Right lung (tissue), 10 donors: Measurements from ENCODE around the gene TAPBP. TPM values are rescaled to one million over a fixed set of nuclear protein-coding genes. Genes with fewer than 3 reads are reported as not detected.
"Not testable (repeated sequence)": the region's sequence is repeated elsewhere in the genome, so short reads cannot be mapped to it uniquely, and the experiment has no call there.

Experiments
- DNase-seq, 2 donors: peaks; one replicate each; pipeline ENCODE4 v3.0.0-alpha.2; 2013
- long read RNA-seq, 8 donors: transcript quantifications; one replicate each; lab custom pipeline, GENCODE V29; 2026
- polyA plus RNA-seq, 5 donors: library from polyadenylated mRNA; unstranded; fragments of 120-200 nt; gene quantifications; one replicate each; pipeline versions ENCODE4 v1.2.1 to v1.2.3, GENCODE V29; 2013; ENCODE audit warnings: inconsistent platforms in 1 of 5, low replicate concordance in 1 of 5; ENCODE audit not compliant: insufficient read length in 5 of 5, insufficient read depth in 1 of 5

TAPBP gene
- polyA plus RNA-seq: 10 to 100 TPM; 34.2 to 59.4 (median 43.6) TPM
- long read RNA-seq, donor 1, transcript TAPBP-234 (8 exons, 3,759 nt): major isoform, 5 of 27 reads
- long read RNA-seq, donor 1, partial matches to known transcripts: 15 of 27 reads
- long read RNA-seq, donor 1, other reads (novel, unspliced or antisense): 0 of 27 reads
- long read RNA-seq, donor 2, partial matches to known transcripts: 0 of 2 reads
- long read RNA-seq, donor 2, other reads (novel, unspliced or antisense): 0 of 2 reads
- long read RNA-seq, donor 3, partial matches to known transcripts: 6 of 12 reads
- long read RNA-seq, donor 3, other reads (novel, unspliced or antisense): 0 of 12 reads
- long read RNA-seq, donor 4, transcript TAPBP-234 (8 exons, 3,759 nt): major isoform, 5 of 13 reads
- long read RNA-seq, donor 4, partial matches to known transcripts: 0 of 13 reads
- long read RNA-seq, donor 4, other reads (novel, unspliced or antisense): 0 of 13 reads
- long read RNA-seq, donor 5, partial matches to known transcripts: 9 of 19 reads
- long read RNA-seq, donor 5, other reads (novel, unspliced or antisense): 0 of 19 reads
- long read RNA-seq, donor 6, transcript TAPBP-234 (8 exons, 3,759 nt): major isoform, 10 of 29 reads
- long read RNA-seq, donor 6, partial matches to known transcripts: 12 of 29 reads
- long read RNA-seq, donor 6, other reads (novel, unspliced or antisense): 0 of 29 reads
- long read RNA-seq, donor 7, transcript TAPBP-234 (8 exons, 3,759 nt): major isoform, 14 of 29 reads
- long read RNA-seq, donor 7, partial matches to known transcripts: 9 of 29 reads
- long read RNA-seq, donor 7, other reads (novel, unspliced or antisense): 0 of 29 reads
- long read RNA-seq, donor 8, partial matches to known transcripts: 0 of 2 reads
- long read RNA-seq, donor 8, other reads (novel, unspliced or antisense): 0 of 2 reads

- peak; percentile 69 to 76 for DNase-seq
Measured at GRCh38 chr6:33313709-33314514, at the start of gene TAPBP. Gene TAPBP, minus strand, starts transcription at chr6:33314078. Its CDS starts 37 bp downstream, at chr6:33314041.

DNA sequence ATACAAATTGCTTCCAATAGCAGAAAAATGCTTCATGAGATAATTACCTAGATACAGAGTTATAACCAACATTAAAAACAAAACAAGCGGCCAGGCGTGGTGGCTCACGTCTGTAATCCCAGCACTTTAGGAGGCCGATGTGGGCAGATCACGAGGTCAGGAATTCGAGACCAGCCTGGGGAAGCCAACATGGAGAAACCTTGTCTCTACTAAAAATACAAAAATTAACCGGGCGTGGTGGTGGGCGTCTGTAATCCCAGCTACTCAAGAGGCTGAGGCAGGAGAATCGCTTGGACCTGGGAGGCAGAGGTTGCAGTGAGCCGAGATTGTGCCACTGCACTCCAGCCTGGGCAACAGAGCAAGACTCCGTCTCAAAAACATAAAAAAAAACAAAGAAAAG is 49.6 kb upstream of the TAPBP start:
- not testable (repeated sequence) for DNase-seq

DNA sequence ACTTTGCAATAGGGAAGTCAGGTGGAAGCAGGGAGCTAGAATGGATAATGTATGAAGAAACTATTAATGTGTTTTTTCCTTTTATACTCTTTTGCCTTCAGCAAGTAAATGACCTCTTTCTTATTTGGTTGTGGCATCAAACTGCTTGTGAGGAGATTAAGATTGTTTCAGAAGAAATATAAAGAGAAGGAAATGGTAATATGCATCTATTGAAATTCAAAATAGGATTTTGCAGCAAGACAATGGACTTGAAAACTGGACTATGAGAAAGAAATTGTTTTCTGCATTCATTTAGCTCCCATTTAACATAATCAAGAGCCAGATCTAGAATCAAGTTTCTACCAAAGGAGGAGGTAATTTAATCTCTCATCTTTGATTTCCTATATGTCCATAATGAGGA is 45.5 kb upstream of the TAPBP start:
- no peak for DNase-seq

GRCh38 chr6:33357160-33357871 is 43.4 kb upstream of the TAPBP start:
- DNase-seq: not testable (repeated sequence)

DNA sequence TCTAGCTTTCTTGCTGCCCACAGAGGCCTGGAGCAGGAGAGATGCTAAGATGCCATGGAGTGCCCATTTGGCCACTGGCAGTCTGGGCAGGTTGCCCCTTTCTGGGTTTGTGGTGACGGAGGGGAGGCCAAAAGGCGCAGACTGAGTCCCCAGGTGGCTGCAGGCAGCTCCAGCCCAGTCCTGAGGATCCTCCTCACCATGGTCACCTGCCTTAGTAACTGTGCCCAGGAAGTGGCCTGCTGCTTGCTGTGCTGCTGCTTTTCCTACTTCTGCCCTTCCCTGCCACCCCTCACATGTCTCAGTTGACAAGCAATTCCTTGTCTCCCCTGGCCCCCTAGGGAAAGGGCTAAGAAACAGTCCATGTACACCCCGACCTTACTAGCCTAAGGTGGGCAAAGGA is 42.4 kb upstream of the TAPBP start:
- DNase-seq: no peak

DNA sequence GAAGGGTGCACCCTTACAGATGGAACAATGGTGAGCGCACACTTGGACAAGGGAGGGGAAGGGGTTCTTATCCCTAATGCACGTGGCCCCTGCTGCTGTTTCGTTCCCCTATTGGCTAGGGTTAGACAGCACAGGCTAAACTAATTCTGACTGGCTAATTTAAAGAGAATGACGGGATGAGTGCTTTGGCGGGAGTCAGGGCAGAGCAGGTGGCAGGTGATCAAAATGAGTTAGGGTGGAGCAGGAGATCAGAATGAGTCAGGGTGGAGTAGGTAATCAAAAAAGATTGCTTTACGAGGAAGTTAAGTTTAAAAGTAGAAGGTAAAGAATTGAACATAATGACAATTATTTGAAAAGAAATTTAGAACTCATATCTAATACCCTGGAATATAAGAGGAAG is 42.0 kb upstream of the TAPBP start:
- not testable (repeated sequence) for DNase-seq

GRCh38 chr6:33347816-33348215 is 33.9 kb upstream of the TAPBP start:
- DNase-seq: no peak

- not testable (repeated sequence) for DNase-seq
Measured at GRCh38 chr6:33346972-33347371, 33.1 kb upstream of the TAPBP start.

GRCh38 chr6:33344701-33345697 is 31.1 kb upstream of the TAPBP start:
- peak; percentile 68 for DNase-seq

DNA sequence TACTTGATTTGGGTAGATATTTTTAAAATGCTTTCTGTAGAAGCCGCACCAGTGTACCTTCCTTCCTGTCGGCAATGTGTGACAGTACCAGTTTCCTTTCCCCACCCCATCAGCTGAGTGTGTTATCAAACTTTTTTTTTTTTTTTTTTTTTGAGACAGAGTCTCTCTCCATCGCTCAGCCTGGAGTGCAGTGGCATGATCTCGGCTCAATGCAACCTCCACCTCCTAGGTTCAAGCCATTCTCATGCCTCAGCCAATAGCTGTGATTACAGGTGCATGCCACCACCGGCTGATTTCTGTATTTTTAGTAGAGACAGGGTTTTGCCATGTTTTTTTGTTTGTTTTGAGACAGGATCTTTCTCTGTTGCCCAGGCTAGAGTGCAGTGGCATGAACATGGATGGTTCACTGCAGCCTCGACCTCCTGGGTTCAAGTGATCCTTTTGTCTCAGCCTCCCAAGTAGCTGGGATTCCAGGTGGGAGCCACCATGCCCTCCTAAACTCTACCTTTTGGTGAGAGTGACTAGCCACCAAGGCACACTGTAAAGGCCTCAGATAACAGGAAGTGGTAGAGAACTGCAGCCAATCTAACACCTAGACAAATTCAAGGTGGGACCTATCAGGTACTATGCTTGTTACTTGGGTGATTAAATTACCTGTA is 30.2 kb upstream of the TAPBP start:
- no peak for DNase-seq

- DNase-seq: not testable (repeated sequence)
Measured at GRCh38 chr6:33343606-33343952, 29.7 kb upstream of the TAPBP start.

GRCh38 chr6:33339193-33339592 is 25.3 kb upstream of the TAPBP start:
- no peak for DNase-seq

DNA sequence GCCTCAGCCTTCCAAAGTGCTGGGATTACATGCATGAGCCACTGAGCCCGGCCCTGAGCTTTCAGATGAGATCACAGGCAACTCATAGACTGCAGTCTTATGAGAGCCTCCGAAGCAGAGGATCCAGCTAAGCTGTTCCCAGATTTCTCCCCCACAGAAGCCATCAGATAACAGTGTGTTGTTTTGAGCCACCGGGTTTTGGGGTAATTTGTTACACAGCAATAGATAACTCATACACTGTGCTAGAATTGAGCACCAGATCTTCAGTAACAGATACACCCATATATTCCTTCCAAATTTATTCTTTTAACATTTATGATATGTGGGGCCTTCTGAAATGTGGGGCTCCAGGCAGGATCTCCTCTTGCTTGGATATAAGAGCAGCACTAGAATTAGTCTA is 22.6 kb upstream of the TAPBP start:
- no peak for DNase-seq

- DNase-seq: no peak
Measured at GRCh38 chr6:33335916-33336315, 22.0 kb upstream of the TAPBP start.

DNA sequence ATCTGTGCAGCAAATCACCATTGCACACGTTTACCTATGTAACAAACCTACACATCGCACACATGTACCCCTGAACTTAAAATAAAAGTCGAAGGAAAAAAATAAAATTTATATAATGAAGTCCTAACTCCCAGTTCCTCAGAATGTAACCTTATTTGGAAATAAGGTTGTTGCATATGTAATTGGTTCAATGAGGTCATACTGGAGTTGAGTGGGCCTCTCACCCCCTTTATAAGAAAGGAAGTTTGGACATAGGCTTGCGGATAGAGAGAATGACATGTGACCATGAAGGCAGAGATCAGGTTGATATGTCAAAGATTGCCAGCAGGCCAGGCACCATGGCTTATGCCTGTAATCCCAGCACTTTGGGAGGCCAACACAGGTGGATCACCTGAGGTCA is 19.8 kb upstream of the TAPBP start:
- no peak for DNase-seq

GRCh38 chr6:33330736-33331135 is 16.9 kb upstream of the TAPBP start:
- no peak for DNase-seq

- DNase-seq: no peak
Measured at GRCh38 chr6:33329058-33329457, 15.2 kb upstream of the TAPBP start.

DNA sequence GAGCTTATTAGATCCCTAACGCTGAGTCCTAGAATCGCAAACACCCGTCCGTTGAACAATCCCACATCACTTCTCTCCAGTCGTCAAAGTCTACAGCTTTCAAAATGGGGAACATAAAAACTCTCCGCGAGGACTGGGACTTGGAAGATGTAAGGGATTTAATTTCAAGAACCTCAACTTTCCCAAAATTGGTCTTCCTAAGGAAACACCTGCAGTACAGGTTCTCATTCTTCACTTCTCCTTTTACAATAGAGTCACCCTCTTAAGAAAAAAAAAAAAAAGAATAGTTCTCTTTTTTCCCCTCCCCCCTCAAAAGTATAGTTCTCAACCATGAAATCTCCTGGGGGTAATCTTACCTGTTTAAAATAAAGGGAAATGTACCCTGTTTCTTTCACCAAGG is 10.2 kb upstream of the TAPBP start:
- DNase-seq: no peak

- DNase-seq: no peak
Measured at GRCh38 chr6:33323623-33323948, 9.7 kb upstream of the TAPBP start.
